ENCODE measurements around the gene OBSCN.
"Not testable (repeated sequence)": the region's sequence is repeated elsewhere in the genome, so short reads cannot be mapped to it uniquely, and the experiment has no call there.

The OBSCN gene

GRCh38 chr1:228182296-228183030, 25.4 kb upstream of the OBSCN start:
- no peaks in the 10 kb centered on the region for H3K36me3 ChIP-seq (ENCODE audit: insufficient read depth, low read depth, low read length)
- H3K9me3 ChIP-seq (ENCODE audit: insufficient read depth, low read depth, low read length), result no peaks in the 10 kb centered on the region
- no peaks in the 10 kb centered on the region for H3K27me3 ChIP-seq (ENCODE audit: insufficient read depth, low read length)
- H3K27ac ChIP-seq (ENCODE audit: low read length), result no peak overlapping the region
- H3K9ac ChIP-seq (ENCODE audit: low read depth, low read length), result no peak overlapping the region
- H3K4me1 ChIP-seq (ENCODE audit: insufficient read depth, low read length), result no peaks in the 10 kb centered on the region
- no peak overlapping the region for H3K4me3 ChIP-seq (ENCODE audit: low read length)

- no peak overlapping the region for H3K4me3 ChIP-seq (ENCODE audit: low read length)
- no peaks in the 10 kb centered on the region for H3K27me3 ChIP-seq (ENCODE audit: insufficient read depth, low read length)
- no peak overlapping the region for H3K9ac ChIP-seq (ENCODE audit: low read depth, low read length)
- H3K36me3 ChIP-seq (ENCODE audit: insufficient read depth, low read depth, low read length), result no peaks in the 10 kb centered on the region
- H3K27ac ChIP-seq (ENCODE audit: low read length), result no peak overlapping the region
- H3K4me1 ChIP-seq (ENCODE audit: insufficient read depth, low read length), result no peaks in the 10 kb centered on the region
- H3K9me3 ChIP-seq (ENCODE audit: insufficient read depth, low read depth, low read length), result no peaks in the 10 kb centered on the region
These were observed 23.7 kb upstream of the OBSCN start for GRCh38 chr1:228184152-228184551.

GRCh38 chr1:228185641-228185965, 22.2 kb upstream of the OBSCN start:
- no peaks in the 10 kb centered on the region for H3K9me3 ChIP-seq (ENCODE audit: insufficient read depth, low read depth, low read length)
- no peaks in the 10 kb centered on the region for H3K4me1 ChIP-seq (ENCODE audit: insufficient read depth, low read length)
- no peaks in the 10 kb centered on the region for H3K27me3 ChIP-seq (ENCODE audit: insufficient read depth, low read length)
- no peaks in the 10 kb centered on the region for H3K36me3 ChIP-seq (ENCODE audit: insufficient read depth, low read depth, low read length)
- no peak overlapping the region for H3K27ac ChIP-seq (ENCODE audit: low read length)
- no peak overlapping the region for H3K9ac ChIP-seq (ENCODE audit: low read depth, low read length)
- H3K4me3 ChIP-seq (ENCODE audit: low read length), result no peak overlapping the region

- not testable (repeated sequence) for H3K9me3 ChIP-seq (ENCODE audit: insufficient read depth, low read depth, low read length); H3K36me3 ChIP-seq (ENCODE audit: insufficient read depth, low read depth, low read length); H3K9ac ChIP-seq (ENCODE audit: low read depth, low read length); H3K4me3 ChIP-seq (ENCODE audit: low read length); H3K27ac ChIP-seq (ENCODE audit: low read length); H3K27me3 ChIP-seq (ENCODE audit: insufficient read depth, low read length); H3K4me1 ChIP-seq (ENCODE audit: insufficient read depth, low read length)
These were observed 19.6 kb upstream of the OBSCN start for GRCh38 chr1:228188249-228188648.

GRCh38 chr1:228190182-228190581, 17.7 kb upstream of the OBSCN start:
- H3K27ac ChIP-seq (ENCODE audit: low read length), result no peak overlapping the region
- no peaks in the 10 kb centered on the region for H3K9me3 ChIP-seq (ENCODE audit: insufficient read depth, low read depth, low read length)
- H3K4me1 ChIP-seq (ENCODE audit: insufficient read depth, low read length), result no peaks in the 10 kb centered on the region
- no peak overlapping the region for H3K4me3 ChIP-seq (ENCODE audit: low read length)
- H3K36me3 ChIP-seq (ENCODE audit: insufficient read depth, low read depth, low read length), result no peaks in the 10 kb centered on the region
- H3K27me3 ChIP-seq (ENCODE audit: insufficient read depth, low read length), result no peaks in the 10 kb centered on the region
- no peak overlapping the region for H3K9ac ChIP-seq (ENCODE audit: low read depth, low read length)

GRCh38 chr1:228190778-228191177, 17.1 kb upstream of the OBSCN start:
- no peaks in the 10 kb centered on the region for H3K27me3 ChIP-seq (ENCODE audit: insufficient read depth, low read length)
- no peaks in the 10 kb centered on the region for H3K9me3 ChIP-seq (ENCODE audit: insufficient read depth, low read depth, low read length)
- H3K4me1 ChIP-seq (ENCODE audit: insufficient read depth, low read length), result no peaks in the 10 kb centered on the region
- no peak overlapping the region for H3K9ac ChIP-seq (ENCODE audit: low read depth, low read length)
- no peak overlapping the region for H3K4me3 ChIP-seq (ENCODE audit: low read length)
- H3K27ac ChIP-seq (ENCODE audit: low read length), result no peak overlapping the region
- H3K36me3 ChIP-seq (ENCODE audit: insufficient read depth, low read depth, low read length), result no peaks in the 10 kb centered on the region

- Histone ChIP-seq H3K36me3 (ENCODE audit: insufficient read depth, low read depth, low read length) (no peaks in the 10 kb centered on the region), H3K9me3 (ENCODE audit: insufficient read depth, low read depth, low read length) (peaks cover 11% of the 10 kb centered on the region), H3K4me1 (ENCODE audit: insufficient read depth, low read length) (no peaks in the 10 kb centered on the region), H3K4me3 (ENCODE audit: low read length) (no peak overlapping the region), H3K9ac (ENCODE audit: low read depth, low read length) (no peak overlapping the region), H3K27ac (ENCODE audit: low read length) (no peak overlapping the region), H3K27me3 (ENCODE audit: insufficient read depth, low read length) (no peaks in the 10 kb centered on the region)
These were observed 13.4 kb upstream of the OBSCN start for GRCh38 chr1:228194436-228194835.

- Histone ChIP-seq H3K4me3 (ENCODE audit: low read length) (no peak overlapping the region), H3K9me3 (ENCODE audit: insufficient read depth, low read depth, low read length) (peaks cover 18% of the 10 kb centered on the region), H3K27ac (ENCODE audit: low read length) (no peak overlapping the region), H3K4me1 (ENCODE audit: insufficient read depth, low read length) (no peaks in the 10 kb centered on the region), H3K27me3 (ENCODE audit: insufficient read depth, low read length) (no peaks in the 10 kb centered on the region), H3K36me3 (ENCODE audit: insufficient read depth, low read depth, low read length) (no peaks in the 10 kb centered on the region), H3K9ac (ENCODE audit: low read depth, low read length) (no peak overlapping the region)
These were observed 12.7 kb upstream of the OBSCN start for GRCh38 chr1:228194921-228195812.

- Histone ChIP-seq H3K4me1 (ENCODE audit: insufficient read depth, low read length) (no peaks in the 10 kb centered on the region), H3K9me3 (ENCODE audit: insufficient read depth, low read depth, low read length) (peaks cover 21% of the 10 kb centered on the region), H3K4me3 (ENCODE audit: low read length) (no peak overlapping the region), H3K36me3 (ENCODE audit: insufficient read depth, low read depth, low read length) (no peaks in the 10 kb centered on the region), H3K27me3 (ENCODE audit: insufficient read depth, low read length) (no peaks in the 10 kb centered on the region; the same call in 1 of the 2 replicates), H3K27ac (ENCODE audit: low read length) (no peak overlapping the region), H3K9ac (ENCODE audit: low read depth, low read length) (no peak overlapping the region)
These were observed 10.2 kb upstream of the OBSCN start for GRCh38 chr1:228197555-228198147.

- H3K4me3 ChIP-seq (ENCODE audit: low read length), result no peak overlapping the region
- H3K36me3 ChIP-seq (ENCODE audit: insufficient read depth, low read depth, low read length), result no peaks in the 10 kb centered on the region
- no peak overlapping the region for H3K9ac ChIP-seq (ENCODE audit: low read depth, low read length)
- H3K4me1 ChIP-seq (ENCODE audit: insufficient read depth, low read length), result no peaks in the 10 kb centered on the region
- H3K9me3 ChIP-seq (ENCODE audit: insufficient read depth, low read depth, low read length), result peaks cover 21% of the 10 kb centered on the region
- H3K27me3 ChIP-seq (ENCODE audit: insufficient read depth, low read length), result peaks cover 10% of the 10 kb centered on the region
- H3K27ac ChIP-seq (ENCODE audit: low read length), result no peak overlapping the region
These were observed 8.8 kb upstream of the OBSCN start for GRCh38 chr1:228198977-228199590.

GRCh38 chr1:228204958-228205357, 2.9 kb upstream of the OBSCN start:
- H3K27ac ChIP-seq (ENCODE audit: low read length), result no peak overlapping the region
- no peak overlapping the region for H3K4me3 ChIP-seq (ENCODE audit: low read length)
- peaks cover 5% of the 10 kb centered on the region; the same call in 1 of the 2 replicates for H3K9me3 ChIP-seq (ENCODE audit: insufficient read depth, low read depth, low read length)
- H3K4me1 ChIP-seq (ENCODE audit: insufficient read depth, low read length), result no peaks in the 10 kb centered on the region
- peaks cover 35% of the 10 kb centered on the region for H3K27me3 ChIP-seq (ENCODE audit: insufficient read depth, low read length)
- H3K9ac ChIP-seq (ENCODE audit: low read depth, low read length), result no peak overlapping the region
- no peaks in the 10 kb centered on the region for H3K36me3 ChIP-seq (ENCODE audit: insufficient read depth, low read depth, low read length)
